IPS-11a (cell line): ENCODE data around the gene ZDHHC18.
"Not testable (repeated sequence)": the region's sequence is repeated elsewhere in the genome, so short reads cannot be mapped to it uniquely, and the experiment has no call there.

Experiments
- H3K4me3 ChIP-seq: one replicate; pipeline ENCODE4 v1.5.1; 2013; ENCODE audit warnings: low read depth, low read length, control low read depth

ZDHHC18 gene

DNA sequence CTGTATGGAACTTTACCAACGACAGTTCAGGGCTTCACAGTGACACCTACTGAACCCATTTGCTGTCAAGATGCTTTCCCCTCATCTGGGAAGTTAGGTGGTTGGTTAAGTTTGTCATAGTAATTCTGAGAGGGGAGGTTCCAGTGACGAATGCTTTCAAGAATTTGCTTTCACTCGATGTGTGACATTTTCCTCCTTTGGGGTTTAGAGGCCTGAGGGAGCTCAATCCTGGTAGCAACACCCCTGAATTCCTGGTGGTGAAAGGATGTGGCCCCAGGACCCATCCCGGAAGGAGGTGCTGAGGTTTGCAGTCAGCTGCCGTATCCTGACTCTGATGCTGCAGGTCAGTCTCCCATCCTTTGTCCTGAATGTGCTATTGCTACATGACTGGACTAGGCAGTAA is 35.9 kb upstream of the ZDHHC18 start:
- no peak overlapping the region for H3K4me3 ChIP-seq

DNA sequence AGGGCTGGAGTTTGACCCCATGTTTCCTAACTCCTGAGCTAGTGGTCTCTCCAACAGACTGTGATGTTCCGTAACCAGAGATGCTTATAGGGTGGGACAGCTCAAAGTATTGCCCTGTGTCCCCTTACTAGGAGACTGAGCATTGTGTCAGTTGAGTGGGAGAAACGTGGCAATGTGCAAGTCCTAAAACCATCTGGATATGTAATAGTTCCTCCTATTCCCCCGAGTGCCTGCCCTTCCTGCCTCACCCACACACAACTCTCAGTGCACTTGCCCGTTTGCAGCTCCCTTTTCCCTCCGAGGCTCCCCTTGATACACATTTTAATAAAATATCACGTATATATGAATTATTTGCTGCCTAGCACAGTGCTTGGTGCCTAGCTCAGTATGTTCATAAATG is 35.3 kb upstream of the ZDHHC18 start:
- no peak overlapping the region for H3K4me3 ChIP-seq

DNA sequence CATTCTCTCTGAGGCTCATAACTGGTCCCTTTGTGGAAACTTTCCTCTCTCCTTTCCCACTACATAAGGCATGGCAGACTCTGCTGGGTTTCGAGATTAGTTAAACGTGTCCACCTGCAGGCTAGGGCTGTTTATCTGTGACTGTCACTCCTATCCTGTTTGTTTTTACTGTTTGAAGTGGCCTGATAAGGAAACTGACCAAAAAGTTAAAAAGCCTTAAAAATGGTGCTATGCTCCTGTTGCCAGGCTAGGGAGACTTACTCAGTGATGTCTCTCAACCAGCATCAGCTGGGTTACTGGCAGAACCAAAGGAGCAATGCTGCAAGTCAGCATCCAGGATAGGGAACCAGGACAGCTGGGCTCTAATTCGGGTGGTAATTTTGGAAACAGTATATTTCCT is 34.9 kb upstream of the ZDHHC18 start:
- no peak overlapping the region for H3K4me3 ChIP-seq

DNA sequence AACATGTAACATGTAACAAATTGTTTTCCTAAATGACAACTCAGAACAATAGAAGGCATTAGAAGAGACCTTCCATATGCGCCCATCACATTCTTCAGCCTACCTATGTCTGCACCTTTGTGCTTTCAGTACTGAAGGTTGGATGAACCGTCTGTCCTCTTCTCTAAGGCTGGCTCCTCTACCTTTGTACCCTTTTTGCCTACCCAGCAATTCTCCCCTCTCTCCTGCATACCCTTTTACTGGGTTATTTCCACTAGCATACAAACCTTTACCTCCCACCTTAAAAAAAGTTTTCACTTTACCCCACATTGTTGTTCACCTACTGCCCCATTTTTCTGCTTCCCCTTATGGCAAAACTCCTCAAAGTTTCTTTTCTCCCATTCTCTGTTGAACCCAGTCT is 33.6 kb upstream of the ZDHHC18 start:
- no peak overlapping the region for H3K4me3 ChIP-seq

DNA sequence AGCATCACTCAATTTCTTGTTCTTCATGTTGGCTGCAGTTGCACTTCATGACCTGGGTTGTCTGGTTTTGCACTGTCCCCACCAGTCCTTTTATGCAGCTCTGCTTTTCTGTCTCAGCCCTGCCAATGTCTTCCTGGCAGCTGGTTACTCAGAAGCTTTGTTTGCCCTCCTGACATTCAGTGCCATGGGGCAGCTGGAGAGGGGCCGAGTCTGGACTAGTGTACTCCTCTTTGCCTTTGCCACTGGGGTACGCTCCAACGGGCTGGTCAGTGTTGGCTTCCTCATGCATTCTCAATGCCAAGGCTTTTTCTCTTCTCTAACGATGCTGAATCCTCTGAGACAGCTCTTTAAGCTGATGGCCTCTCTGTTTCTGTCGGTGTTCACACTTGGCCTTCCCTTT is 32.1 kb upstream of the ZDHHC18 start:
- H3K4me3 ChIP-seq = no peak overlapping the region

DNA sequence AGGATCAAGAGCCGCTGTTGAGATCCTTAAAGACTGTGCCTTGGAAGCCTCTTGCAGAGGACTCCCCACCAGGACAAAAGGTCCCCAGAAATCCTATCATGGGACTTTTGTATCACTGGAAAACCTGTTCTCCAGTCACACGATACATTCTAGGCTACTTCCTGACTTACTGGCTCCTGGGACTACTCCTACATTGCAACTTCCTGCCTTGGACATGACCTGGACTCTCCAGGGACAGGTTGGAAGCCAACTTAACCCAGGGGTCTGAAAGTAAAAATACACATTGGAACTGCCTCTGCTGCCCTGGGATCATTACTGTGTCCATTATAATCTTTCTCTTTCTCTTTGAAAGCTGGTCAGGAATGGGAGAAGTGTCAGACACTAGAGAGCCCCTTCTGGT is 28.9 kb upstream of the ZDHHC18 start:
- no peak overlapping the region for H3K4me3 ChIP-seq

DNA sequence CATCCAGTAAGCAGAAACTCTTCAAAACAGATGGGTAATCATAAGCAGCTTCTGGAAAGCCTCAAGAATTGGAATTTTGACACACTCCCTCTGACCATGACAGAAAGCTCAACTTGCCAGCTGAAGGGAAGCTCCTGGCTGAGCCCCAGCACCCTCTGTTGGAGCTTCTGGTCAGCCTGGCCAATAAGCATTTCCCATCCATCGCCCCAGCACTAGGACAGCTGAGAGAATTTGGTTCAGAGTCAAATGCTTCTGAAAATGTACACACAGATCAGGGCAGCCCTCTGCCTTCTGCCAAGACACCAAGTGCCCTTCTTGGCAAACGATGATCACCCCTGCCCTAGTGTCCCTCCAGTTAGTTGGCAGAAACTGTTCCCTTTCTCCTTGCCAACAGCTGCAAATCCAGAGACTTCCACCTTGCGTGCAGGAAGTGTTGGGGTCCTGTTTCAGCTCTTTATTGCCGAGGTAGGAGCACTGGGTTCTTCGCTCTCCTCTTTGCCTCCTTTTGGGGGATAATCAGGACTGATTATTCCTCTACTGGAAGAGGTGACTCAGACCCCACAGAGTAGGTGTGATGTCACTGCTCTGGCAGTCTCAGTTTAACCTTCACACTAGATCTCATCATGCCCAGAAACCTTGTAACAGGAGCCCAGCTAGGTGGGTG is 26.9 kb upstream of the ZDHHC18 start:
- H3K4me3 ChIP-seq = no peak overlapping the region

DNA sequence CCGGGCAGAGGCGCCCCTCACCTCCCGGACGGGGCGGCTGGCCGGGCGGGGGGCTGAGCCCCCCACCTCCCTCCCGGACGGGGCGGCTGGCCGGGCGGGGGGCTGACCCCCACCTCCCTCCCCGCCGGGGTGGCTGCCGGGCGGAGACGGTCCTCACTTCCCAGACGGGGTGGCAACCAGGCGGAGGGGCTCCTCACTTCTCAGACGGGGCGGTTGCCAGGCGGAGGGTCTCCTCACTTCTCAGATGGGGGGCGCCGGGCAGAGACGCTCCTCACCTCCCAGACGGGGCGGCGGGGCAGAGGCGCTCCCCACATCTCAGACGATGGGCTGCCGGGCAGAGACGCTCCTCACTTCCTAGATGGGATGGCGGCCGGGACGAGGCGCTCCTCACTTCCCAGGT is 22.6 kb upstream of the ZDHHC18 start:
- H3K4me3 ChIP-seq = not testable (repeated sequence)

DNA sequence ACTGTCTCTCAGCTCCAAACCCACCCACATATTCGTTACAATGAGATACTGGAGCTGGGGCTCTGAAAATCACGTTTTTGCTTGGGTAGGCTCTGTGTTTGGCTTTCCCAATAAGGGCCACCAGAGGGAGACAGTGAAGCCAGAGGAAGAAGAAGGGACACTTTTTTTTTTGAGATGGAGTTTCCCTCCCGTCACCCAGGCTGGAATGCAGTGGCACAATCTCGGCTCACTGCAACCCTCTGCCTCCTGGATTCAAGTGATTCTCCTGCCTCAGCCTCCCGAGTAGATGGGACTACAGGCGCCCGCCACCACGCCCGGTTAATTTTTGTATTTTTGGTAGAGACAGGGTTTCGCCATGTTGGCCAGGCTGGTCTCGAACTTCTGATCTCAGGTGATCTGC is 16.4 kb upstream of the ZDHHC18 start:
- not testable (repeated sequence) for H3K4me3 ChIP-seq

DNA sequence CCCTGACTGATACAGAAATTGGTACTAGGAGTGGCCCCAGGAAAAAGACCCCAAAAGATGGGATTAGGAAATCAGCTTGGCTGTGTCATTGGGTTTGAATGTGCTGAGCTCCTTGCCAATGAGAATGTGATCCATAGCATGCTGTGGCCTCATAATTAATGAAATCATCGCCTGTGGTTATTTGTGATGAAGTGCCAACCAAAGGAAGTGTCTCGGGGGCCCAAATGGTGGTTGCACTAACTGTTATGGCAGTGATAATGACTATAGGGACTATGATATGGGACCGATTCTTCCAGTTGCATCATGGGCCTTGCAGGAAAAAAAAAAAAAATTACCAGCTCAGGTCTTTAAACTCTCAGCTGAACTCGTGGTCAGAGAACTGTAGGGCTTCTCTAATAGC is 15.4 kb upstream of the ZDHHC18 start:
- no peak overlapping the region for H3K4me3 ChIP-seq

DNA sequence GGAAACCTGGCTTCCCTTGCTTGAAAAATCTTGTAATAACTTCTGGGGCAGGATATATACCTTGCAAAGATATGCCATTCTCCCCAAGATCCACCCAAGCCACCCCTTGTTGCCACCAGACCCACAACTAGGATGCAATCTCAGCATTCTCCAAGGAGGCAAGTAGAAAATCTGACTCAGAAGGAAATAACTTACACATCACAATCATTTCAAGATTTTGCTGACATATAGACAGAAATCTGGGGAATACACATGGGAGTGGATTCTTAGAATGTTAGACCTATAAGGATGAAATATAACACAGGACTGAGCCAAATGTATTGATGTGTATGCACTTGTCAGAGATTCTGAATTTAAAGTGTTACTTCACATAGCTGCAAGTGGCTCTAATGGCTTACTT is 14.8 kb upstream of the ZDHHC18 start:
- H3K4me3 ChIP-seq = no peak overlapping the region

DNA sequence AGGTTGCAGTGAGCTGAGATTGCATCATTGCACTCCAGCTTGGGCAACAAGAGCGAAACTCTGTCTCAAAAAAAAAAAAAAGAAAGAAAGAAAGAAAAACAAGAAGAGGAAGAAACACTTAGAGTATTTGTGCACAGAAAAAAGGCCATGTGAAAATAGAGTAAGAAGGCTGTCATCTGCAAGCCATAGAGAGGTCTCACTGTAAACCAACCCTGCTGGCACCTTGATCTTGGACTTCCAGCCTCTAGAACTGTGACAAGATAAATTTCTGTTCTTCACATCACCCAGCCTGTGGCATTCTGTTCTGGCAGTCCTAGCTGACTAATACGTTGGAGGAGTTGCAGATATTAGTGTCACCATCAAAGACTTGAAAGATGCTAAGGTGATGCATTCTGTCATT is 12.1 kb upstream of the ZDHHC18 start:
- no peak overlapping the region for H3K4me3 ChIP-seq

DNA sequence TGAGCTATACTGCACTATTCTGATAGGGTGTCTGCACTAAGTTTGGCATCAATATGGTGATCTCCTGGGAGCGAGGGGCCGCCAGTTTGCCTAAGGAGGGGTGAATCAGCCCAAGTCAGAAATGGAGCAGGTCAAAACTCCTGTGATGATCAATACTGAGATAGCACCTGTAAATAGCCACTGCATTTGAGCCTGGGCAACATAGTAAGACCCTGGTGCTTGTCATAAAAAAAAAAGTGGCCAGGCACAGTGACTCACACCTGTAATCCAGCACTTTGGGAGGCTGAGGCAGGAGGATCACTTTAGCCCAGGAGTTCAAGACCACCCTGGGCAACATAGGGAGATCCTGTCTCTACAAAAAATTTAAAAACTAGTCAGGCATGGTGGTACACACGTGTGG is 11.6 kb upstream of the ZDHHC18 start:
- no peak overlapping the region for H3K4me3 ChIP-seq

DNA sequence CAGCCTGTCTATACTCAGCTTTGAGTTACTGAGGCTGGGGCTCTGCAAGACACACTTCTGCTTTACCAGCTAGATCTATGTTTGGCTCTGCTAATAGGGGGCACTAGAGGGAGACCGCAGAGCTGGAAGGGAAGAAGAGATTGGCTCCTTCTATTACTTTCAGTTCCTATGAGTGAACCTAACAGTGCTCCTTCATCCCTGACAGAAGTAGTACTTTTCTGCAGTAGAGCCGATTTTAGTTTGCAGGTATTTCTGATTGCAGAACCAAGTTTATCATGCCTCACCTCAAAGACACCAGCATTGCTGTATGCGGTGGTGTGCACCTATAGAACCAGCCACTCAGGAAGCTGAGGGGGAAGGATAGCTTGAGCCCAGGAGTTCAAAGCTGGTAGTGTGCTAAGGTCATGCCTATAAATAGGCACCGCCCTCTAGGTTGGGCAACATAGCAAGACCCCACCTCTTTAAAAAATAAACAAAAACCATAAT is 5.7 kb upstream of the ZDHHC18 start:
- H3K4me3 ChIP-seq = no peak overlapping the region

DNA sequence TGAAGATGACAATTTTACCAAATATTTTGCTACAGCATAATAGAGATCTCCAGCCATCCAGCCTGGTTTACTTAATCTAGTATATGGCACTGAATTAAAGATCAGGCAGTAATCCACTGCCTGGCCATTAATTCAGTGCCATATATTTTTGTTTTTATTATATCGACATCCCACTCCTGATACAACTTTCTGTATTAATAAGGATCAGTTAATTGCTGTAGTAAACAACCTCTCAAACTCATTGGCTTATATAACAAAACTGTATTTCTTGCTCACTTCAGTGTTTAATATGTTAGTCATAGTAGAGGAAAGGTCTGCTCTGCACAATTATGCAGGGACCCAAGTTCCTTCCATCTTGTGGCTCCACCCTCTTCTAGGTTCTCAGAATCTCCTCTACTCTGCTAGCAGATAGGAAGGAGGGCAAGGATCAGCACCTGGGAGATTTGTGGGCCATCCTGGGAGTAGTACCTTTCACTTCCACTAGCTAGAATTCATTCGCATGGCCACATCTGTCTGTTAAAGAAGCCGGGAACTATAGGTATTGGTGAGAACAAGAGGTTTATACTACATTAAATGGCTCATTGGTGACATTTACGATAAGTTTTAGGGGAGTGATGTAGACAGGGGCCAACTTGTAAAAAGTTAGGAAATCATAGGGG is 3.6 kb upstream of the ZDHHC18 start:
- no peak overlapping the region for H3K4me3 ChIP-seq

DNA sequence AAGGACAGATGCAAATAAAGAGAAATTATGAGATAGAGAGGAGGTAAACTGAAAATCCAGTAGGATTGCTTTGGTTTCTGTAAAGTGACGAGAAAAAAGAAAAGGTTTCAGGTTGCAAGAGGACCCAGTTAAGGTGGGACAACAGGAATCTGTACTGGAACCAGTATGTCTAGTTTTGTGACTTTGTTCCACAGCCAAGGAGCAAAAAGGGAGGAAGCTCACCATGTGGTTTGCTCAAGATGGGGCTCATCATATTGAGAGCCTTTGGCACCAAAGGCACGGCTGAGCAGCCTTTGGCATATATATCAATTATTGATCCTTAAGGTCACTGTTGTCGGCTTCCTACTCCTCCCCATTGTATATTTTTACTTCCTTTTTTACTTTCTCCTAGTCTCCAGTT is 1.8 kb upstream of the ZDHHC18 start:
- H3K4me3 ChIP-seq = no peak overlapping the region

DNA sequence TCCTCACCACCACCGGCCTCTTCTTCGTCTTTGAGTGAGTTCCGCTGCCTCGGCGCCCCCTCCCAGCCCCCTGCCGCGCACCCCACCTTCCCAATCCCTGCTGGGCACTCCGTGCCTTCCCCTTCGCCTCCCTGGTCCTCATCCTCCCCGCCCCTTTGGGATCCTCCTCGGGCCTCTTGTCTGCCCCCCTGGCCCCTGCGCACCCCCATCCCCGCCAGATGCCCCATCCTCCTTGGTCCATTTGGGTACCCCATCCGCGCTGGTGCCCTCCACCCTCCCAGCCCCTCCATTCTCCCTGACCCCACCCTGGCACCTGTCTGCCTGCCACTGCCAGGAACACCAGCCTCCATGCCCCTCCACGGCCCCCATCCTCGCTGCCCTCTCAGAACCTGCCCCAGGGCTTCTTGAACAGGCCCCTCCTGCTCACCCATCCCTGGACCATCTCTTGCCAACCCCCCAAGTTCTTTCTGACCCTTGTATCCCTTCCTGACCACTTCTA is 667 bp downstream of the ZDHHC18 start:
- peak overlapping the region; percentile 63 for H3K4me3 ChIP-seq

DNA sequence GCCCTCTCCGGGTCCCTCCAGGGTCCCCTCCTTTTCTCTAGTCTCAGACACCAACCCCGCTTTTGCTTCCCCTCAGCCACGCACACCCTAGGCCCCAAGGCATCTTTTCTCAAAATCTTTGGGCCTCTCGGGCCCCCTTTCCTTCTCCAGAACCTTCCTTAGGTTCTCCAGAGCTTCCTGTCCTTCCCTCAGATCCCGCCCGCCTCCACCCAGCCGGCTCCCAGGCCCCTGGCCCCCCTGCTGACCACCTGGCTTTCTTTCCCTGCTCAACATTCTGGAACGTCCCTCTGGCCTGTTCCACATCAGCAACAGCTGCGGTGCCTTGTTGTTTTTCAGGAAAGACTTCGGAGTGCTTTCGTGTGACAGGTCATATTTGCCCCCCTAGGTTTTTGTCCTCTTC is 1.2 kb downstream of the ZDHHC18 start:
- no peak overlapping the region for H3K4me3 ChIP-seq

DNA sequence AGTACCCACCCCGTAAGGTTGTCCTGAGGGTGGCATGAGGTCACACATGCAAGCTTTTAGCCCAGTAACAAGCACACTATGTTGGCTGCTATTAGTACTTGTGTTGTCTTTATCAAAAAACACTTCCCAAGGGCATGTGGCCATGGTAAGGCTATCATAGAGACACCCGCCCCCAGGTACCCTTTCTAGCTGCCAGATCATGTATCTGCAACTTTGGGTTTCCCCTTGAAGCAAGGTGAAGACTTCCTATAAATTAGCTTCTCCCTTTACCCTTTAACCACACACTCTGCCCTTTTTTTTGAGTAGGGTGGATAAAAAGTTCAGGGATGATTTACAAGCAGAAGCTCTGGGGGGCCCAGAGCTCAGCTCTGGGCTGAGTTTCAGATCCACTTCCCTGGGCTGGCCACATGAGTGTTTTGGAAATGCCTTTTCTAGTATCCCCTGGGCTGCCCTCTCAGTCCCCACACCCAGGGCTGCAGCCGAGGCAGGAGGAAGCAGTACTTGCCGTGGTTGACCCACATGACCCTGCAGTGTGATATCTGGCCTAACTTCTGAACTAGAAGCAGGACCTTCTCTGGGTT is 2.0 kb downstream of the ZDHHC18 start:
- H3K4me3 ChIP-seq = no peak overlapping the region

DNA sequence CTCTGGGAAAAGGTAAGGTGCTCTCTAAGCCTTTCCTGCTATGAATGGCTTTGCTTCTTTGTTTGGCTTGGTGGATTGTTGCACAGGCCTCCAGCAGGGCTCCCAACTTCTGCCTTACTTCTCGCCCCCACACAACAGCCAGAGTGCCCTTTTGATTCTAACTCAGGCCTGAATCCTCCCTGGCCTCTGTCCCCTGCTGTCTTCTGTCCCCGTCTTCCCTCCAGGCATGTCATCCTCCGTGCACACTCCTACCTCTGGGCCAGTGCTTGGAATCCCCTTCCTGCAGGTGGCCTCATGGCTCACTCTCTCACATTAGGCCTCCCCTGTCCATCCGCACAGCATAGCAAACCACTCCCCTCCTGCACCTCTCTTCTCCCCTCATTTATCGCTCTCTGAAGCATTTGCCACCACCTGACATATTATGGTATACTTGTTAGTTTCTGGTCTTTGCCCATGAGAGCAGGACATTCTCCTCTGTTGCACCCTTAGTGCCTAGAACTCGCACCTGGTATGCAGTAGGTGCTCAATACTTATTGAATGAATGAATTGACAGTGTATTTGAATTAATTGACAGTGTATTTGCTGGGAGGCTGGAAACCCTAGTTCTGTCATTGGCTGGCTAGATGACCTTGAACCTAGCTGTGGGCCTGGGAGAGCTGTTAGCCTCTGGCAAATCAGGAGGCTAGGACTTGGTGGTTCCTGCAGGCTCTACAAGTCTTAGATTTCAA is 2.9 kb downstream of the ZDHHC18 start:
- no peak overlapping the region for H3K4me3 ChIP-seq

DNA sequence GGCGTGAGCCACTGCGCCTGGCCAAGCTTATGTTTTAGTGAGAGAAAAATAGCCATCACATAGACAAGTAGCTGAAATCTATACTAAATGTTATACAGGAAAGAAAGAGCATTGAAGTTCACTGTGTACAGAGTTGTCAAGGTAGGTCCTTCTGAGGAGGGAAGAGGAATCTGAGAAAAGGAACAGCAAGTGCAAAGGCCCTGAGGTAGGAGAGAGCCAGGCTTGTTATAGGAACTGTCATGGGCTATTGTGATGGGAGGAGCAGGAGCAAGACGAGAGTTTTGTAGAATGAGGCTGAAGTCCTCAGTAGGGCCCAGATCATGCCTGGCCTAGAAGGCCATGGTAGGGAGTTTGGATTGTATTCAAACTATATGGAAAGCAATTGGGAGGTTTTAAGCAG is 4.6 kb downstream of the ZDHHC18 start:
- H3K4me3 ChIP-seq = no peak overlapping the region
